GM23338 (cell line): ENCODE measurements around the gene RAB20. TPM values are rescaled to one million over a fixed set of nuclear protein-coding genes. Genes with fewer than 3 reads are reported as not detected.

Source experiments
- ATAC-seq: fragments of 200-7000 bp; cut with Tn5 transposase; 3 replicates; pipeline ENCODE4 v1.9.1; 2020
- DNase-seq: peaks from one replicate; pipeline ENCODE4 v3.0.0-alpha.2; 2015; ENCODE audit warnings: low spot score
- H2AFZ ChIP-seq: fragments of 200-600 bp; sonication (generic); 2 replicates; pipeline ENCODE4 v1.8.0; 2016; ENCODE audit warnings: antibody characterized with exemption, mild to moderate bottlenecking, moderate library complexity
- H3F3A ChIP-seq: fragments of 200-600 bp; sonication (generic); replicated peaks from 2 replicates; pipeline ENCODE4 v1.8.0; 2017; ENCODE audit warnings: antibody characterized with exemption, mixed run types, low read depth
- H3K27ac ChIP-seq: fragments of 200-600 bp; sonication (generic); 2 replicates; pipeline ENCODE4 v1.6.1; 2016; ENCODE audit warnings: low read depth
- H3K27me3 ChIP-seq: fragments of 200-600 bp; sonication (generic); 2 replicates; pipeline ENCODE4 v1.8.0; 2016; ENCODE audit warnings: mild to moderate bottlenecking, mixed run types, moderate library complexity; ENCODE audit not compliant: insufficient read depth
- H3K36me3 ChIP-seq: fragments of 200-600 bp; sonication (generic); 2 replicates; pipeline ENCODE4 v1.8.0; 2016; ENCODE audit warnings: mild to moderate bottlenecking; ENCODE audit not compliant: insufficient read depth
- H3K4me1 ChIP-seq: fragments of 200-600 bp; sonication (generic); 2 replicates; pipeline ENCODE4 v1.8.0; 2016; ENCODE audit warnings: mild to moderate bottlenecking, moderate library complexity; ENCODE audit not compliant: insufficient read depth
- H3K4me2 ChIP-seq: fragments of 200-600 bp; sonication (generic); 2 replicates; pipeline ENCODE4 v1.7.1; 2017; ENCODE audit warnings: mixed run types
- H3K4me3 ChIP-seq: fragments of 200-600 bp; sonication (generic); 2 replicates; pipeline ENCODE4 v1.6.1; 2016; ENCODE audit warnings: mixed run types
- H3K79me2 ChIP-seq: fragments of 200-600 bp; sonication (generic); replicated peaks from 2 replicates; pipeline ENCODE4 v1.8.0; 2017; ENCODE audit warnings: mild to moderate bottlenecking; ENCODE audit not compliant: insufficient read depth
- H3K9me2 ChIP-seq: fragments of 200-600 bp; sonication (generic); 2 replicates; pipeline ENCODE4 v1.8.0; 2017; ENCODE audit not compliant: insufficient read depth
- H4K20me1 ChIP-seq: fragments of 200-600 bp; sonication (generic); replicated peaks from 2 replicates; pipeline ENCODE4 v1.8.0; 2017; ENCODE audit warnings: mild to moderate bottlenecking; ENCODE audit not compliant: insufficient read depth
- H3K27ac Mint-ChIP-seq: 2 replicates; pipeline ENCODE4 v1.8.0; 2020; ENCODE audit warnings: inconsistent platforms, mild to moderate bottlenecking, moderate library complexity, mixed read lengths
- H3K27me3 Mint-ChIP-seq: 3 replicates; pipeline ENCODE4 v1.8.0; 2022; ENCODE audit warnings: low read depth, mild to moderate bottlenecking, moderate library complexity, mixed read lengths, inconsistent platforms; ENCODE audit not compliant: insufficient read depth, poor library complexity
- H3K36me3 Mint-ChIP-seq: 3 replicates; pipeline ENCODE4 v1.8.0; 2021; ENCODE audit warnings: low read depth, mild to moderate bottlenecking, inconsistent platforms, moderate library complexity, mixed read lengths
- H3K4me1 Mint-ChIP-seq: 3 replicates; pipeline ENCODE4 v1.8.0; 2020; ENCODE audit warnings: mild to moderate bottlenecking, inconsistent platforms, mixed read lengths
- H3K4me3 Mint-ChIP-seq: 3 replicates; pipeline ENCODE4 v1.8.0; 2021; ENCODE audit warnings: moderate library complexity, mild to moderate bottlenecking, inconsistent platforms, mixed read lengths
- H3K9me3 Mint-ChIP-seq: 3 replicates; pipeline ENCODE4 v1.8.0; 2020; ENCODE audit warnings: moderate library complexity, mild to moderate bottlenecking, inconsistent platforms, mixed read lengths
- CREB1 ChIP-seq: fragments of 250-450 bp; sonication (Bioruptor Pico); IDR thresholded peaks from 2 replicates; pipeline ENCODE4 v1.5.0; 2020; ENCODE audit warnings: low read depth, mild to moderate bottlenecking, moderate library complexity
- CTCF ChIP-seq, 2 experiments: fragments of 200-600 bp in 1 of 2; sonication (generic) in 1 of 2; conservative IDR thresholded peaks; 2 replicates each; pipeline versions ENCODE4 v1.5.1 to v1.6.1; 2016 to 2017; ENCODE audit warnings: antibody characterized with exemption in 2 of 2, low read depth in 2 of 2, mild to moderate bottlenecking in 2 of 2, moderate library complexity in 1 of 2
- EZH2 ChIP-seq: fragments of 200-600 bp; sonication (generic); IDR thresholded peaks from one replicate; pipeline ENCODE4 v1.8.0; 2017; ENCODE audit warnings: antibody characterized with exemption, mild to moderate bottlenecking, low read depth; ENCODE audit not compliant: unreplicated experiment
- EZH2phosphoT487 ChIP-seq: fragments of 200-600 bp; sonication (generic); IDR thresholded peaks from one replicate; pipeline ENCODE4 v1.8.1; 2018; ENCODE audit warnings: antibody characterized with exemption; ENCODE audit not compliant: unreplicated experiment
- JUNB ChIP-seq: IDR thresholded peaks from one replicate; pipeline ENCODE4 v1.6.1; 2016; ENCODE audit warnings: antibody characterized with exemption; ENCODE audit not compliant: unreplicated experiment
- NANOG ChIP-seq: IDR thresholded peaks from 2 replicates; pipeline ENCODE4 v1.6.1; 2016; ENCODE audit warnings: antibody characterized with exemption, borderline replicate concordance
- POLR2AphosphoS5 ChIP-seq: IDR thresholded peaks from 2 replicates; pipeline ENCODE4 v1.6.1; 2016; ENCODE audit warnings: antibody characterized with exemption, low read depth
- REST ChIP-seq: IDR thresholded peaks from one replicate; pipeline ENCODE4 v1.6.1; 2018; ENCODE audit warnings: antibody characterized with exemption; ENCODE audit not compliant: unreplicated experiment
- STAT1 ChIP-seq: IDR thresholded peaks from one replicate; pipeline ENCODE4 v1.6.1; 2016; ENCODE audit warnings: antibody characterized with exemption; ENCODE audit not compliant: unreplicated experiment
- ZNF114 ChIP-seq: fragments of 250-450 bp; sonication (Bioruptor Pico); IDR thresholded peaks from 2 replicates; pipeline ENCODE4 v1.5.0; 2020; ENCODE audit warnings: mild to moderate bottlenecking, moderate library complexity
- ZNF331 ChIP-seq: fragments of 250-450 bp; sonication (Bioruptor Pico); IDR thresholded peaks from 2 replicates; pipeline ENCODE4 v1.5.0; 2020; ENCODE audit warnings: low read depth, mild to moderate bottlenecking, moderate library complexity
- ZNF462 ChIP-seq: fragments of 250-450 bp; sonication (Bioruptor Pico); IDR thresholded peaks from 2 replicates; pipeline ENCODE4 v1.5.0; 2020; ENCODE audit warnings: mild to moderate bottlenecking, moderate library complexity
- polyA plus RNA-seq: library from polyadenylated mRNA; unstranded; fragments of >200 nt; fragmentation: Nextera tagmentation; extraction: Ambion mirVana; gene quantifications from 2 replicates; pipeline ENCODE4 v1.2.1, GENCODE V29; 2016
- total RNA-seq: library from RNA; depleted of rRNA; stranded (reverse); fragments of >200 nt; shearing (Covaris generic); gene quantifications from 2 replicates; pipeline ENCODE4 v1.2.3, GENCODE V29; 2014
- TF ChIP-seq, protein P1 (sequence below): IDR thresholded peaks from 2 replicates; pipeline ENCODE4 v1.6.1; 2016; ENCODE audit warnings: antibody characterized with exemption

The RAB20 gene
- total and polyA plus RNA-seq, 2 experiments from 2014 or later, result 12.3 to 26.6 TPM

DNA sequence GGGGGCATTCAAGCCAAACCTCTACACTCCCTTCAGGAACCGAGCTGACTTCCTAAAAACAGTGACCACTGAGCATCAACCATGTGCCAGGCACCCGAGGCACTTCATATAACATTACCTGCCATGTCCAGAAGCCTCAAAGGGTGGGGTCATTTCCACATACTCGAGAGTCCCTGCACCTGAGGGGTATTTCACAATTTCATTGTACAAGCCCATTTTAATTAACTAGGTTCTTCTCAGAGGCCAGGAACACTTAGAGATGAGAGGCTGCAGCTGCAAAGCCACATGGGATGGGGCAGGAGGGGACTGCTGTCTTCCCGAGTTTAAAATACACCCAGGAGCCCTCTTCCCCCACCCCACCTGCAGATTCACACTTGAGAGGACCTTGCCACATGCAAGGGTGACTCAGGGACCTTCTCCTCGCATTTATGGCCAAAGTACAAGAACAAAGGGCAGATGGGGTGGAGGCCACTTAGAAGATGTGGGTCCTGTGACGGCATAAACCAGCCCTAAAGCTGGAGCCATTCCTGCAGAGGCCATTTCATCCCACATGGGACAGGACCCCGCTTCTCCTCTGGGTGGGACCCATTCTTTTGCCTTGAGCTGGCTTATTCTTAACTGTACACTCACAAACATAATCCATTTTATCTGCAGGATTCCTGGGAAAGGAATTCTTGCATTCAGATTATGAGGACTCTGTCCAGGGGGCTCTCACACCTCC, 43.9 kb downstream of the RAB20 start:
- H4K20me1 ChIP-seq, result no peaks in the 10 kb centered on the region
- Mint-ChIP-seq H3K27ac (no peak overlapping the region), H3K9me3 (no peaks in the 10 kb centered on the region), H3K4me3 (no peak overlapping the region), H3K36me3 (peaks cover 4% of the 10 kb centered on the region; the same call in 2 of the 3 replicates), H3K4me1 (peaks cover 7% of the 10 kb centered on the region), H3K27me3 (peaks cover 15% of the 10 kb centered on the region)
- H3K27ac ChIP-seq, result no peak overlapping the region
- ATAC-seq, result no peak
- H3K79me2 ChIP-seq, result no peaks in the 10 kb centered on the region
- no peaks in the 10 kb centered on the region for H3K9me2 ChIP-seq
- no peak for DNase-seq
- H3K4me2 ChIP-seq, result no peak overlapping the region
- H2AFZ ChIP-seq, result no peak overlapping the region
- TF ChIP-seq EZH2 (no peak), EZH2phosphoT487 (no peak), ZNF114 (no peak), ZNF462 (no peak), CREB1 (CRISPR knock-in tag) (no peak), JUNB (no peak), CTCF (conservative IDR thresholded peaks at IDR 0.05; ENCODE audit: low read depth in 2 of 2) (no peak), REST (no peak), NANOG (no peak), POLR2AphosphoS5 (no peak), ZNF331 (CRISPR knock-in tag) (no peak), STAT1 (no peak)
- TF ChIP-seq, protein P1, sequence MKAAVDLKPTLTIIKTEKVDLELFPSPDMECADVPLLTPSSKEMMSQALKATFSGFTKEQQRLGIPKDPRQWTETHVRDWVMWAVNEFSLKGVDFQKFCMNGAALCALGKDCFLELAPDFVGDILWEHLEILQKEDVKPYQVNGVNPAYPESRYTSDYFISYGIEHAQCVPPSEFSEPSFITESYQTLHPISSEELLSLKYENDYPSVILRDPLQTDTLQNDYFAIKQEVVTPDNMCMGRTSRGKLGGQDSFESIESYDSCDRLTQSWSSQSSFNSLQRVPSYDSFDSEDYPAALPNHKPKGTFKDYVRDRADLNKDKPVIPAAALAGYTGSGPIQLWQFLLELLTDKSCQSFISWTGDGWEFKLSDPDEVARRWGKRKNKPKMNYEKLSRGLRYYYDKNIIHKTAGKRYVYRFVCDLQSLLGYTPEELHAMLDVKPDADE, result no peak
- no peaks in the 10 kb centered on the region for H3K4me1 ChIP-seq
- 0 out of 2 replicates have a peak, but pooled peaks cover 3% of the 10 kb centered on the region for H3K36me3 ChIP-seq
- H3F3A ChIP-seq, result no peaks in the 10 kb centered on the region
- H3K4me3 ChIP-seq, result no peak overlapping the region
- H3K27me3 ChIP-seq, result no peaks in the 10 kb centered on the region
